HG03025 (cell line): ENCODE measurements around the gene TMEM232.
"Not testable (repeated sequence)": the region's sequence is repeated elsewhere in the genome, so short reads cannot be mapped to it uniquely, and the experiment has no call there.

ENCODE experiments used
- ATAC-seq: cut with Tn5 transposase; IDR thresholded peaks from one replicate; pipeline ENCODE4 v1.9.1; 2021; ENCODE audit warnings: mild to moderate bottlenecking, moderate library complexity; ENCODE audit not compliant: unreplicated experiment, low FRiP score

Gene TMEM232

DNA sequence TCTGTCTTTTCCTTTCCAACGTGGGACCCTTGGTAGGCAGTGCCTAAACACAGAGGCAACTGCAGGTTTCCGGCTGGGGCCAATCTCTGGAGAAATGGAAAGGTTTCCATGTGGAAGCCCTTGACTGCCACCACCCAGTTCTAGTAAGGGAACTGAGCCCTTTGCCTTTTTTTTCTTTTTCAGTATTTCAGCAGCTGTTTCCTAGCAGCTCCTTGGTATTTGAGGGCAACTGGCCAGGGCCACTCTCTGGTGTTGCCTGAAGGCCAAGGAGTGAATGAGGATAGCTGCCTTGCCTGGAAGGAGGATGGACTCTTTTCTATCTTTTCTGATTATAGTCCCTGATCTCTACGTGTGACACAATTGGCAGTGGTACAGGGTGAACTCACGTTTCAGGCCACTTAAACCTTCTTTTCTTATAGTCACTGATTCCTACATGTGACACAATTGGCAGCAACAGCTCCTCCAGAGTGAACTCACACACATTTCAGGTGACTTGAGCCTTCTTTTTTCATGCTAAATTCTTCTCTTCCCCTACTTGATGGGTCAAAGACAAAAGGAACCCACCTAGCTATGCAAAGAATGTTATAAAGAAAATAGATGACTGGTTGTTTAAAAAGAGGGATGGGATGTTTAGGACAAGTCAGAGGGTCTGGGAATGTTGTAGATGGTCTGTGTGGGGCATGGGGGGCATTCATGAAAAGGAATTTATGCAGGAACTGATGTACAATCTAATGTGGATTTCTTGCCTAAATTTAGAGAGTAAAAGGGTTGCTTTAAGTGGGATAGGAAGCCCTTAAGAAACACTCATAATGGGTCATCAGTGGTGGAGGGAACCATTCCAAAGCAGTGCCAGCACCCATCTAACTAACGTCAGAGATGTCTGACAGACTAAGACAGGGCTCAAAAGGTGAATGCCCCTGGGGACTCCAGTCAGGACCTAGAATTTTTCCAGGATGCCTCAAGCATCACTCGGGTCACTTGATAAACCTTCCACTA, 190.1 kb downstream of the TMEM232 start:
- ATAC-seq, result no peak

DNA sequence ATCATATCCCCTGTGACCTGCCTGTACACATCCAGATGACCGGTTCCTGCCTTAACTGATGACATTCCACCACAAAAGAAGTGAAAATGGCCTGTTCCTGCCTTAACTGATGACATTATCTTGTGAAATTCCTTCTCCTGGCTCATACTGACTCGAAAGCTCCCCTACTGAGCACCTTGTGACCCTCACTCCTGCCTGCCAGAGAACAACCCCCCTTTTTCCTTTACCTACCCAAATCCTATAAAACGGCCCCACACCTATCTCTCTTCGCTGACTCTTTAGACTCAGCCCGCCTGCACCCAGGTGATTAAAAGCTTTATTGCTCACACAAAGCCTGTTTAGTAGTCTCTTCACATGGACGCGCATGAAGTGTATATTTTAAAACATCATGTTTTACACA, 191.3 kb downstream of the TMEM232 start:
- not testable (repeated sequence) for ATAC-seq

DNA sequence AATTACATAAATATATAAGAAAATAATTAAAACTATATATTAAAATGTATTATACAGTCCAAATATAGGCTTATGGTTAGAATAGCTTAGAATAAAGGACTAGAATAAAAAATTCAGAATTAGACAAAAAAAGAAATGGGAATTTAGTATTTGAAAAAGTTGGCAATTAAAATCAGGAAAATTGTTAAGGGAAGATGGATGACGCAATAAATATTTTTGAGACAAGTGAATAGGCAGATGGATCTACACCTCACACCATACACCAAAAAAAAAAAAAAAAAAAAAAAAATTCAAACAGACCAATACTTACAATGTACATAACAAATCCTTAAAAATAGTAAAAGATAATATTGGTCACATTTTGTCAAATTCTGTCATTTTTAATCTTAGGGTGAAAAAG, 200.7 kb downstream of the TMEM232 start:
- no peak for ATAC-seq

DNA sequence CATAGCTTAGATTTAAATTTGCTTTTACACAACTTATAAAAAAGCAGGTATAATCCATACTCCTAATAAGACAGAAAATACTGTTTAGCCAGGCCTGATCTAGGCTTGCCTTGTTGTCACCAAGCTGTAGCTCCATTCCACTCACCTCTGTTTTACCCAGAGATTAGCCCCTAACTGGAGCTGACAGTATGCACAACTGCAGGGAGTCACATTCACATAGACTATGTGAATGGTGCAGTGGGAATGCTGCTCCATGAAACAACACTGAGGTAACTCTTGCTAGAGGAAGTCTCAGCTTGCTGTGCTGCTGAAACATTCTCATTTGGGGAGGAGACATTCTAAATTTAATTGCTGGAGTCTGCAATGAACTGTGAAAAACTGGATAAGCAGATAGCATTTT, 209.1 kb downstream of the TMEM232 start:
- ATAC-seq, result no peak

DNA sequence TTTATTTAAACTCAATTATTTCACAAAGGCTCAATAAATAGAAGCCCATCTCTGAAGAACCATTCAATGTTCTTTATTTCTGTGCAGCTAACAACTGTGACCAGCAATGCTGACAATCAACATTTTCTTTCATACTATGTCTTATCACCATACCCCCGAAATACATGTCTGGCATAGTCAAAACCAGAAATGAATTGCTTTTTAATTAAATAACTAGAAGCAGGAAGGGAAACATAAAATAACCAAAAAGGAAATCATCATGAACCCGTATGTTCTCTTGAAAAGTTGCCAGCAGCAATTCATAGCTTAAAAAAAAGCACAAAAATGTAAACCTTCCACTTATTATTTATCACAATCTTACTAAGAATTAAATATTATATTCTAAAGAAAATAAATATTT, 212.4 kb downstream of the TMEM232 start:
- ATAC-seq, result no peak

DNA sequence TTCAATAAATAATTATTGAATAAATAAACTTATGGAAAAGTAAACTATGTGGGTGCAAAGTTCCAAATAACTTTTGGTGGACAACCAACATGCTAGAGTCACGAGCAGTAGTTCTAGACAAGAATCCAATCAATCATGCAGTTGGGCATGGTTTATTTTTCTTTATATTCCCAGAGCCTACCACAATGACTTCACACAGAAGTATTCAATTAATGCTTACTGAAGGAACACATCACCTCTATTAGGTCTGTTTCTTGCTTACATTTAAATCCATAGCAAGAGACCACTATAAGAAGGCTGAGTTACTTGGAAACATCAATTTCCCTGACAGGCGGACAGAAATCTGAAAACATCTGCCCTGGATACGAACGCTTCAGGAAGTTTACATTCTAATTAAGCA, 214.2 kb downstream of the TMEM232 start:
- ATAC-seq, result no peak

DNA sequence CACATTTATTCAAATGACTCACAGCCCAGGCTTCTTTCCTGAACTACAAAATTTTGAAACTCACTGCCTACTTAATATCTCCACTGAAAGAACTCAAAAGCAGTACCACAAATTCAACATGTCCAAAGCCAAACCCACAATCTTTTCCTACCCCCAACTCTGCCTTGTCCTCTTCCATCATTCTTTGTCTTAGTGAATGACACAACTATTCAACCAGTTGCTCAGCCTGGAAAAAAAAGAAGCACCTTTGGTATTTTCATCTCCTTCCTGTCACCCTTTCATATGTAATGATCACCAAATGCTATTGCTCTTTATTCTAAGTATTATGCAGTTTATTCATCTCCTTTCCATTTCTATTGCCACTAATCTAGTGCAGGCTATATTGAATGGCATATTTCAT, 216.3 kb downstream of the TMEM232 start:
- ATAC-seq, result no peak

DNA sequence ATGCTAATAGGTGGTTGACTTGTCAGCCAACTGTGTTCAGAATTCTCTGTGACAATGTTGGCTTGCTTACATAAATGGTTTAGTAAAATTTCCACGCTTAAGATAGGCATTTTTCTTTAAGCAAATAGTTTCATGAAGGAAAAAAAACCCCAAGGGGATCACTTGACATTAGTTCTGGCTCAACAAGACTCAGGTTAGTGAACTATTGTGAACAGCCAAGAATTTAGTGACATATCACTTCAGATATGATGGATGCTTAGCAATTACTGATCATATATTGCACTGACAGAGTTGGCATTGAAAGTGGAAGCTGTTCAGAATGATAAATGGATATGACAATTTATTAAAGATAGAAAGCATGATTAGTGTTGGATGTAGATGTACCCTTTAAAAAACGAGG, 218.5 kb downstream of the TMEM232 start:
- no peak for ATAC-seq

DNA sequence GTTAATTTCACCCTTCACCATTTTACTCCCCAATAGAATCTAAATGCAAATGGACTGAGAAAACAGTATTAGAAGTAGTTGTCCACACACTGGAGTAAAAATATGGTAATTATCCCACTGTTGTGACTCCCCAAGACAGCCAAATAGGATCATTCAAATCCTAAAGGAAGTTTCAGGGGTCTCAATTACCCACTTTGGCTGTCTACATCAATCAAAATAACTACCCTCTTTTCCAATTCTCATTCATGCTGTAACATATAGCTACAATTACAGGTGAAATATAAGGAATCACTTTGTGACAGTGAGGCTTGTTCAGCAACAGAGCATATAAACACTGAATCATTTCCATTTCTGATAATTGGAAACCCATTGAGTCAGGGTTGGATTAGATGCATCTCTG, 220.1 kb downstream of the TMEM232 start:
- no peak for ATAC-seq

DNA sequence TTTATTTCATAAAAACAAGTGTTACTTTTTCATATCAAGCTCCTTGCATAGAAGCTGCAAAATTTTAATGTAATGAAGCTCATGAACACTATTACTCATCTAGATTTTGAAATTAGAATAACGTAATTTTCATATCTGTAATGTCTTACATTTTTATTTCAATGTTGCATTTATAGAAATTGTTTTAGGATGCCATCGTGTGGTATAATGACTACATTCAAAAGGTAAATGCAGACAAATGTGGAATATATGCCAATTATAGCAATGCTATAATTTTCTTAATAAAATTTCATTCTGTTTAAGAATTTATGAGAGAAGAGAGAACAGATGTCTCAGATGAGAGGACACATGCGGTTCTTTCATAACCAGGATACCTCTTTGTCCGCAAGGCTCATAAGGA, 230.2 kb downstream of the TMEM232 start:
- no peak for ATAC-seq

DNA sequence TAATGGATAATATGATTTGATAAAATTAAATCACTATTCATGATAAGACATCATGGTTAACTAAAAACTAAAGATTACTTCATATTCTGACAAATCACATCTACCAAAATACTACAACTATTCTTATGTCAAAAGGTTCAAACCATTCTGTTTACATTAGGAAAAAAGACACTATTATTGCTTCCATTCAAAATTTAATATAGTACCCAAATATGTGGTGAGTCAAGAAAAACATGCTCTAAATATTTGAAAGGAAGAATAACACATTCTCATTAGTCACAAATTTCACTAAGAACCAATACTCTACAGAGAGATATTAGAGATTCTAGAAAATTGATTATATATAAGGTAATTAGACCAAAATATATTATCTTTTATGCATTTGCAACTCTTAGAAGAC, 234.0 kb downstream of the TMEM232 start:
- ATAC-seq, result no peak

DNA sequence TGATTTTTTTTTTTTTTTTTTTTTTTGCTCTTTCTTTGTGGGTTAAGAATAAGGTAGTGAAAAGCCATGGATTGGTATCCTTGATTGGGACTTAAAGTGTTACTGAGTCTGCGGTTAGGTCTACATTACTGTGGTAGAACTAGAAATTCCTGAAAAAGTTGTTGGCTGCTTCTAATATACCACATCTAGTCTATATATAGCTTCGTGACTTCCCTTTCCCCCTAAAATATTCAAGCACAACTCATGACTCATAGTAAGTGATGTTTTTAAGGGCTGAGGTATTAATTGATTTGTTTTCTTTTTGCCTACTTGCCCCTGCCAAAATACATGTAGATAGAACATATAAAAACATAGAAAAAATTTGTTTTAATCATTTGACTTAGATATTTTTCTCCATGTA, 247.6 kb downstream of the TMEM232 start:
- no peak for ATAC-seq

DNA sequence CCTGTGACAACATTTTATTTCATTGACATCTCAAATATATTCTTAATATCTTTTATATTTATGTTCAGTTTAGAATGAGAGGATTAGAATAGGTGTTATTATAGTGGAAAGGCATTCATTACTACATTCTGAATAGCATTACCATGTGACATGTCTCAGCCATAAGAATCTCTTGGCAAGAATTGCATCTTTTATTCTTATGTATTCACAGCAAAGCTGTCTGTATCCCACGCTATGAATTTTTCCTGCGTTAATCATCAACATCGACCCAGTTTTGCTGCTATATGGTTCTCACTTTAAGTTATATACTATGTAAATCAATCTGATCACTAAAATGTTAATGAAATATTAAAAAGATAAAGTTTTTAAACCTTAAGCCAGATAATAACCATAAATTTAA, 248.6 kb downstream of the TMEM232 start:
- ATAC-seq, result no peak

DNA sequence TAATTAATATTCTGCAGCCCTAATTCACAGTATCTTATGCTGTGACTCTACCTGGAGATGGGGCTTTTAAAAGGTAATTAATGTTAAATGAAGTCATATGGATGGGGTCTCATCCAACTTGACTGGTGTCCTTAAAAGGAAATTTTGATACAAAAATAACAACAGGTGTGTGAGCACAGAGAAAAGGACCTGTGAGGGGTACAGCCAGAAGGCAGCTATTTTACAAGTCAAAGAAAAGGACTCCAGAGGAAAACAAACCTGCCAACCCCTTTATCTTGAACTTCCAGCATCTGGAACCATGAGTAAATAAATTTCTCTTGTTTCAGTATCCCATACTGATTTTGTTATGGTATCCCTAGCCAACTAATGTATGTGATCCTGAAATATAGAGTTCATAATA, 250.3 kb downstream of the TMEM232 start:
- ATAC-seq, result no peak

DNA sequence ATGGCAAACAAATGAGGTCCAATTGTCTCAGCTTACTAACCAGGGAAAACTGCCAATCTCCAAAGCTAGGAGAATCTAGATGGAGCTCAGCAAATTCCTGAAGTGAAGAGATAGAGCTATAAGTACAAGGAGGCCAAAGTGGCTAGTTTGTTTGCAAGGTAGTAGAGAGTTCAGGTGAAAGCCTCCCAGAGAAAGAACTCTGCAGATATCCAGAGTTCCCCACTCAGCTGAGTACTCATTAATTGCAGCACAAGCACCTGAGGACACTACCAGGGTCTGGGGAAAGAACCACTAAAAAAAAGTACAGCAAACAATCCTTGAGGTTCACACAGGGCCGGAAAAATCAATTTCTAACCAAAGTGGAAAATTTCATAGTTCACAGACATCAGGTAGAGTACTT, 250.9 kb downstream of the TMEM232 start:
- ATAC-seq, result no peak

DNA sequence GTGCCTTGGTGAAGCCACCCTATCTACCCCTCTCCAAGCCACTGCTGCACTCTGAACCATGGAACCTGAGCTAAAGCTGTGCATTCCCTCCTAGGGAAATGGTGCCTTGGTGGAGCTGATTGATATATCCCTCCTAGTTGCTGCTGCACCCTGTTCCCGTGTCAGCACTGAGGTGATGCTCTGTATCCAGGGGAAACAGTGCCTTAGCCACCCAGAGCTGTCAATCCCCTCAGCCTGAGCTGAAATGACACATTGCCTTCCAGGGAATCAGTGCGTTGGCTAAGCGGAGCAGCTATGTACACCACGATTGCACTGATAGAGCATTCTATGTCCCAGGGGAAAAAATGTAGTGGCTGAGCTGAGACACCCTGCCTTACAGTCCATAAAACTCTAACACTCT, 257.0 kb downstream of the TMEM232 start:
- no peak for ATAC-seq

DNA sequence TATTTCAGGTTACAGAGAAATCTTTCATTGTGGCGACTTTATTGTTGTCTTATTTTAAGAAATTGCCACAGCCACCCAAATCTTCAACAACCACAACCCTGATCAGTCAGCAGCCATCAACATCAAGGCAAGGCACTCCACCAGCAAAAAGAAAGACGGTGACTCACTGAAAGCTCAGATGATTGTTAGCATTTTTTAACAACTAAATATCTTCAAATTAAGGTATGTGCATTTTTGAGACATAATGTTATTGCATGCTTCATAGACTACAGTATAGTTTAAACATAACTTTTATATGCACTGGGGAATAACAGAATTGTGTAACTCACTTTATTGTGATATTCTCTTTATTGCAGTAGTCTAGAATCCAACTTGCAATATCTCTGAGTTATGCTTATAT, 263.4 kb downstream of the TMEM232 start:
- no peak for ATAC-seq

DNA sequence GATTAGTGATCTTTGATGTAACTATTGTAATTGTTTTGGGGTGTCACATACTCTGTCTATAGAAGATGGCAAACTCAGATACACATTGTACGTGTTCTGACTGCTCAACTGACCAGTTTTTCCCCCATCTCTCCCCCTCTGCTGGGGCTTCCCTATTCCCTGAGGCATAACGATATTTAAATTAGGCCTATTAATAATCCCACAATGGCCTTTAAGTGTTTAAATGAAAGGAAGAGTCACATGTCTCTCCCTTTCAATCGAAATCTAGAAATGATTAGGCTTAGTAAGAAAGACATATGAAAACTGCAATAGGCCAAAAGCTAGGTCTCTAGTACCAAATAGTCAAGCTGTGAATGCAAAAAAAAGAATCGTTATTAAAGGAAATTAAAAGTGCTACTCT, 265.6 kb downstream of the TMEM232 start:
- ATAC-seq, result no peak

DNA sequence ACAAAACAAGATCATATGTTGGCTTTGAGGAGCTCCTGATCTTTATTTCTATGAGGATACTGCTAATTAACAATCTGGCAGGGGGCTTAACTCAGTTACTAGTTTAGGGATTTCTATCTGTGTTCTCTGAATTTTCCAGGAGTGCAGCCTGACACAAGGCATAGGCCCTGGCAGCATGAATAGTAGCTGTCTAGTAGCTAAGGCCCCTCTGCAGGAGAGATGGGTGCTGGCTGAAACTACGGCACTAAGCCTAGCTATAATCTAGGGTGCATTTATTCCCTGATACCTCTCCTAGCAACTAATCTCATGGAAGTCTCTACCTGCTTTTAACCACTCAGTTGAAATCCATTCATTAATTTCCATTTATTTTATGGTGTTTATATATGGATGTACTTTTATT, 268.2 kb downstream of the TMEM232 start:
- ATAC-seq, result no peak

DNA sequence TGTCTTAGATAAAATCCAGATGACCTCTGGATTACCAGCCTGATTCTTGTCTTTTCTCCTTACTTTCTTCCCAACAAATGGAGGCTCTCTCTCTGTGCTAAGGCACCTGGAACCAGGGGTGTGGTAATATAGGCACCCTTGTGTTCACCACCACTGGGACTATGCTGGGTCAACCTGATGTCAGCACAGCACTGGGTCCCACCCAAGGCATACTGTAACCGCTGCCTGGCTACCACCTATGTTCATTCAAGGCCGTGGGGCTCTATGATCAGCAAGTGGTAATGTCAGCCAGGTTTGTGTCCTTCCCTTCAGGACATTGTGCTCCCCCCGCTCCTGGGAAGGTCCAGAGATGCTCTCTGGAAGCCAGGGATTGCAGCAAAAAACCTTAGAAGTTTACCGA, 283.6 kb downstream of the TMEM232 start:
- no peak for ATAC-seq

DNA sequence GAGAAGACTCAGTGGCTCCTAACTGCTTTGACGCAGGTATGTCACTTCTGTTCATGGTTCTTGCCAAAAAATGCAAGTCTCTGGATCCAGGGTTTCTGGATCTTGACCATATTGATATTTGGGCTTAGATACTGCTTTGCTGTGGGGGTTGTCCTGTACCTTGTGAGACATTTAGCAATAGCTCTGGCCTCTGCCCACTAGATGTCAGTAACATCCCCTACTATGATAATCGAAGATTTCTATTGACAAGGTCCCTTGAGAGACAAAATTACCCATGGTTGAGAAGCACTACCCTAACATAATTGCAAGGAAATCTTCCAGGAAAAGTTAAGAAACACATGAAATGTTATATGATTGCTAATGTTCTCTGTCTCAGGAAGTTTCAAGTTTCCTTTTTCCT, 285.4 kb downstream of the TMEM232 start:
- ATAC-seq, result no peak

DNA sequence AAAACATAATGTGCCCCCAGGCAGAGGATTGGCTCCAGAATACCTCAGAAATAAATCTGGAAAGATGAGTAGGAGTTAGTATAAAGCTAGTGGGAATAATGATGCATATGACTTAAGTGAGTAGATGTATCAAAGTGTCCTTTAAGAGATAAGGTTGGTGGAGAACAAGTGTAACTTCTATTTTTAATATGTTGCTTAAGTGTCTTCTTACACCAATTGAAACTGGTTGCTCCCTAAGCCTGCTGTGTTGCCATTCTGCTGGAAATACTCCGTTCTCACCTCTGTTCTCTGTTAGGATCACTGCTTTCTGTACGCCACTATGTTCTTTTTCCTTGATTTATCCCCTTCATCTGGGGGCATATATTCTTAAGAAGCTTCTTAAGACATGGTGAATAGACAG, 286.4 kb downstream of the TMEM232 start:
- no peak for ATAC-seq
